ENCODE results near the gene PRR12. TPM values are rescaled to one million over a fixed set of nuclear protein-coding genes. Genes with fewer than 3 reads are reported as not detected.
A peak's percentile ranks its signal among the peaks of the same experiment; 100 is the strongest.

PRR12 gene
- total and polyA plus RNA-seq, 8 donors: 21.4 to 33.7 (median 26.6) TPM

DNA sequence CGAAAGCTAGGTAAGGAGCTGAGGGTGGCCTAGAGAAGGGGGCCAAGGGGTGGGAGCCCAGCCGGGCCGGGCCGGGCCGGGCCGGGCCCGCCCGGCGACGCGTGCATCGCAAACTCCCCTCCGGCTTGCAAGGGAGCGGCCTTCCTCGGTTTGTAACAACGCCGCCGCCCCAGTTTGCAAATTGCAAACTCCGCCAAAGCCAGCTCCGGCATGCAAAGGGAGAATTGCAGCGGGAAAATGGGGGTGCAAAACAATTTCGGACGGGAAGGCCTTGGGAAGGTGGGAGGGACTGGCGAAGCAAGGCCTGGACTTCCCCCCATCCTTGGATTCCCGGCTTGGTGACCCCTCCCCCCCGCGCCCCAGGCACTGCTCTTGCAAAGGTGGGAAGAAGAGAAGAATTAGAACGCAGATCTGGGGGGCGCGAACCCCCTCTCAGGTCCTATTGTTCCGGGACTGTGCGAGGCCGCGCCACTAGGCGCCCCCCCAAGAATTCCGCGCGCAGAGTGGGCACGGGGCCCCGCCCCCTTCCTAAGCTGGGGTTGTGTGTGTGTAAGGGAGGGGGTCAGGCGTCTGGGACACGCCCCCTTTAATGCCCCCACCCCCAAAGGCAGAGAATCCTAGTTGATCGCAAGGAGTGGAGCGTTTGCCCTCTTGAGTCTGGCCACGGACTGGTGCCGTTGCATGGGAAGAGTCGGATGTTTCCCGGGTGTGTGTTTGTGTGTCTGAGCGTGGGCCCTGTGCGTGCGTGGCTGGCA is 926 bp downstream of the PRR12 start:
- intact Hi-C loops (cut with DNase I): no loop called here
- Histone ChIP-seq H3K36me3 (peaks cover 0 to 31% of the 10 kb centered on the region in 2 donors), H3K27me3 (no peaks in the 10 kb centered on the region), H3K4me3 (peak overlapping the region; percentile 75 to 87), H3K4me1 (peaks cover 0 to 24% of the 10 kb centered on the region in 2 donors), H3K9me3 (no peaks in the 10 kb centered on the region), H3K27ac (peak overlapping the region; percentile 88)
- TF ChIP-seq, protein P1, sequence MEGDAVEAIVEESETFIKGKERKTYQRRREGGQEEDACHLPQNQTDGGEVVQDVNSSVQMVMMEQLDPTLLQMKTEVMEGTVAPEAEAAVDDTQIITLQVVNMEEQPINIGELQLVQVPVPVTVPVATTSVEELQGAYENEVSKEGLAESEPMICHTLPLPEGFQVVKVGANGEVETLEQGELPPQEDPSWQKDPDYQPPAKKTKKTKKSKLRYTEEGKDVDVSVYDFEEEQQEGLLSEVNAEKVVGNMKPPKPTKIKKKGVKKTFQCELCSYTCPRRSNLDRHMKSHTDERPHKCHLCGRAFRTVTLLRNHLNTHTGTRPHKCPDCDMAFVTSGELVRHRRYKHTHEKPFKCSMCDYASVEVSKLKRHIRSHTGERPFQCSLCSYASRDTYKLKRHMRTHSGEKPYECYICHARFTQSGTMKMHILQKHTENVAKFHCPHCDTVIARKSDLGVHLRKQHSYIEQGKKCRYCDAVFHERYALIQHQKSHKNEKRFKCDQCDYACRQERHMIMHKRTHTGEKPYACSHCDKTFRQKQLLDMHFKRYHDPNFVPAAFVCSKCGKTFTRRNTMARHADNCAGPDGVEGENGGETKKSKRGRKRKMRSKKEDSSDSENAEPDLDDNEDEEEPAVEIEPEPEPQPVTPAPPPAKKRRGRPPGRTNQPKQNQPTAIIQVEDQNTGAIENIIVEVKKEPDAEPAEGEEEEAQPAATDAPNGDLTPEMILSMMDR (IDR thresholded peaks at IDR 0.05): no peak
- peak; percentile 31 to 82 (median 54) for DNase-seq
- ATAC-seq: no peak

DNA sequence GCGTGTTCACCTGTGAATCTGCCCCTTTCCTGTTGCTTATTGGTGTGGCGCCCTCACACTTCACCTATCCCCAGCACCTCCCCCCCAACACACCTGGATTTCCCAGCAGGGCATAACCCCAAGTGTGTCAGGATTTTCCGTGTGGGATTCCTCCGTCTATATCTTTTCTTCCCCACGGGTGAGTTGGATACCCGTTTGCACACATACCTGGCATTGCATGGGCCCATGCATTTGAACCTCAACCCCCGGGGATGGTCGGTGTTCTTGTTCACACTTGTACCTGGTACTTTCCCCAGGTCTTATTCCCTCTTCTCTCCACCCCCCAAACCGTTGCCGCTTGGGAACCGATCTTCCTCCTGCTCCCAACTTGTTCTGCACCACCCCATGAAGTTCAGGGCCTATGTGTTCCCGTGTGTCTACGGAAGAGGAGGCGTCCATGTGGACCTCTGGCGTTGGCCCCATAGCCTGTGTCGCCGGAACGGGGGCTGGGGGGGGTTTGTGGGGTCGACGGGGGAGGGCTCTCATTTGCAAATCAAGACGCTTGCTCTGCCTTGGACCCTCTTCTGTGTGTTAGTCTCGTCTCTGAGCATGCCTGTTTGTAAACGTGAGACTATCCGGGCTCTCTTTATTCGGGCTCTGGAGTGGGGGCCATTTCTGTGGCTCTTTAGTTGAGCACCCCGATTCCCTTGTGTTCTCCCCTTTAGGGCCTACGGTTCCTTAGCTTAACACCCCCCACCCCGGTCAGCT is 1.7 kb downstream of the PRR12 start:
- ATAC-seq (no peak), DNase-seq (no peak)
- Histone ChIP-seq H3K9me3 (no peaks in the 10 kb centered on the region), H3K27me3 (no peaks in the 10 kb centered on the region), H3K27ac (peak overlapping the region; percentile 88), H3K36me3 (peaks cover 0 to 38% of the 10 kb centered on the region in 2 donors), H3K4me3 (peak overlapping the region; percentile 75 to 87), H3K4me1 (peaks cover 0 to 24% of the 10 kb centered on the region in 2 donors)
- intact Hi-C loops (cut with DNase I): no loop called here
- TF ChIP-seq, protein P1 (IDR thresholded peaks at IDR 0.05): no peak

DNA sequence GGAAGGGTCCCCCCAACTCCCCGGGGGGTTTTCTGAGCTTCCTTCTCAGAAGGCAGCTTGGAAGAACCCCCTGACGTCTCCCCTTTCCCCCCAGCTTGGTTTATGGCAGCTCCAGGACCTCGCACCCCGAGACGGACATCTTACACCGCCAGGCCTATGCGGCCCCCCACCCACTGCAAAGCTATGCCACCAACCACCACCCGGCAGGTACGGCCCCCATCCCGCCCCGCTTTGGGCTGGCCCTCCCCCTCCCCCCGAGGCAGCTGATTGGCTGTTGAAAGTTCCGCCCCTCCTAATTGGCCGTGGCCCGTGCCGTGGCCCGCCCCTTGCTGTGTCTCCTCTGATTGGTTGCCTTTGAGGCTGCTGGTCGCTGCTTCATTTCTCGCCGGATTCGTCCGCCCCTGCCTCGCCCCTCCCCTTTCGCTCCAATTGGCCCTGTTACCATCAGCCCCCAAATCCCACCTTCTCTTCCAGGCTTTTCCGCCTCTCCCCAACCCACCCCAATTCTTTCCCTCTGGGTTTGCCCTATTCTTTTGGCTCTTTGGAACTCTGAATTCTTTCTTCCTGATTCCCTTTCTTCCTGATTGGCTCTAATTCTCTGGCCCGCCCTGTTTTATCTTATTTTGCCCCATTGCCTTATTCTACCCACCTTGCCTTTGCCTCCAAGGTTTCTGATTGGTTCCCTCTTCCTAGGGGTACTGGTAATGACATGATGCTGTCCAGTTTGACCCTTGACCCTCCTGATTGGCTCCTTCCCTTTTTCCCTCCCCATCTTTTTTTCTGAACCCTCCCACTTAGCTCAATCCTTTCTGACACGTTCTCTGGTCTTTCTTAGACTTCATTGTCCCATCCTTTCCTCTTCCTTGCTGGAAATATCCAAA is 2.5 kb downstream of the PRR12 start:
- ATAC-seq: peak; percentile 64
- TF ChIP-seq, protein P1 (IDR thresholded peaks at IDR 0.05): no peak
- no peaks in the 10 kb centered on the region for H3K9me3 ChIP-seq
- intact Hi-C loops (cut with DNase I): no loop called here
- H3K36me3 ChIP-seq: peaks cover 0 to 47% of the 10 kb centered on the region in 2 donors
- H3K4me3 ChIP-seq: peak overlapping the region; percentile 75 to 87
- peak overlapping the region; percentile 37 to 88 for H3K27ac ChIP-seq
- peaks cover 0 to 24% of the 10 kb centered on the region in 2 donors for H3K4me1 ChIP-seq
- H3K27me3 ChIP-seq: no peaks in the 10 kb centered on the region
- peak; percentile 74 to 93 (median 93) for DNase-seq

DNA sequence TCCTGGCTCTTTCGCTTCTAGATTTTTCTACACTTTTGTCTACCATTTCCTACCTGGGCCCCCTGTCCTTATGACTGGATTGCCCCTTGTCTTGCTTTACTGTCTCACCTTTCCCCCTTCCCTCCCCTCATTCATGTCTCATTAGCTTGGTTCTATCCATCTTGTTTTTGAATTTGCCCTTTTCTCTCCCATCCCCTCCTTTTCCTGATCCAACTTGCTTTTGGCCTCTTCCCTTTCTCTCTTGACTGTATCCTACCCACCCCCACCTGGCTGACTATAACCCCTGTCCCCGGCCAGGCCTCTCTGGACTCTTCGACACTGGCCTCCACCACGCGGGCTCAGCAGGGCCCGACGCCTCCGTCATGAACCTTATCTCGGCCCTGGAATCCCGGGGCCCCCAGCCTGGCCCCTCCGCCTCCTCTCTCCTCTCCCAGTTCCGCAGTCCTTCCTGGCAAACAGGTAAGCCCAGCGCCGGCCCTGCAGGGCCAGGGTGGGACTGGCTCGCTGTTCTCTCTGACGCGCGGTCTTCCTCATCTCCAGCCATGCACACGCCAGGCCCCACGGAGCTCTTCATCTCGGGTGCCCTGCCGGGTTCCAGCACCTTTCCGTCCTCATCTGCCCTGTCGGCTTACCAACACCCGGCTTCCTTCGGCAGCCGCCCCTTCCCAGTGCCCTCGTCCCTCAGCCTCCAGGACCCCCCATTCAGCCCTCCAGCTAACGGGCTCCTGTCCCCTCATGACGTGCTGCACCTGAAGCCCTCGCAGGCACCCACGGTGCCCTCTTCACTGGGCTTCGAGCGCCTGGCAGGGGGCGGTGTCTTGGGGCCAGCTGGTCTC is 3.4 kb downstream of the PRR12 start:
- Histone ChIP-seq H3K36me3 (peaks cover 0 to 56% of the 10 kb centered on the region in 2 donors), H3K27ac (peak overlapping the region; percentile 37 to 88), H3K27me3 (no peaks in the 10 kb centered on the region), H3K4me1 (peaks cover 0 to 24% of the 10 kb centered on the region in 2 donors), H3K9me3 (no peaks in the 10 kb centered on the region), H3K4me3 (no peak overlapping the region)
- no peak for ATAC-seq
- TF ChIP-seq, protein P1 (IDR thresholded peaks at IDR 0.05): no peak
- peak in 1 of 4 donors; percentile 79 for DNase-seq
- intact Hi-C loops (cut with DNase I): no loop called here

Measured in left lung (tissue), 10 donors.